ENCODE measurements around the gene CTRB1.

DNA sequence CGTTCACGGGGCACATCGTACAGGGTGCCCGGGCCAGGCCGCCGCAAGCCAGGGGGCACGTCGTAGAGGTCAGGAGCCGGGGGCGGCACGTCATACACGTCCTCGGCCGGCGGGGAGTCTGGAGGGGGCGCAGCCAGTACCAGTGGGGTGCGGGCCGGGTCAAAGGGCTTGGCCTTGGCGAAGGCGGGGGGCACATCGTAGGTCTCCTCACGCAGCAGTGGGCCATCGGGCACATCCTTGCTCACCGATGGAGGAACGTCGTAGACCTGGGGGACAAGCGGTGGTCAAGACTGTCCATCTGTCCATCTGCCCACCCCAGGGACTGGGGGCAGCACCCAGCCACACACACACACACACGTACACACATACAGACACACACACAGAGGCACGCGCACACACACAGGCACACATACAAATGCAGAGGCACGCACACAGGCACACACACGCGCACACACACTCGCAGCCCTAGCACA is 17.0 kb downstream of the CTRB1 start:
- TF ChIP-seq, protein P1, sequence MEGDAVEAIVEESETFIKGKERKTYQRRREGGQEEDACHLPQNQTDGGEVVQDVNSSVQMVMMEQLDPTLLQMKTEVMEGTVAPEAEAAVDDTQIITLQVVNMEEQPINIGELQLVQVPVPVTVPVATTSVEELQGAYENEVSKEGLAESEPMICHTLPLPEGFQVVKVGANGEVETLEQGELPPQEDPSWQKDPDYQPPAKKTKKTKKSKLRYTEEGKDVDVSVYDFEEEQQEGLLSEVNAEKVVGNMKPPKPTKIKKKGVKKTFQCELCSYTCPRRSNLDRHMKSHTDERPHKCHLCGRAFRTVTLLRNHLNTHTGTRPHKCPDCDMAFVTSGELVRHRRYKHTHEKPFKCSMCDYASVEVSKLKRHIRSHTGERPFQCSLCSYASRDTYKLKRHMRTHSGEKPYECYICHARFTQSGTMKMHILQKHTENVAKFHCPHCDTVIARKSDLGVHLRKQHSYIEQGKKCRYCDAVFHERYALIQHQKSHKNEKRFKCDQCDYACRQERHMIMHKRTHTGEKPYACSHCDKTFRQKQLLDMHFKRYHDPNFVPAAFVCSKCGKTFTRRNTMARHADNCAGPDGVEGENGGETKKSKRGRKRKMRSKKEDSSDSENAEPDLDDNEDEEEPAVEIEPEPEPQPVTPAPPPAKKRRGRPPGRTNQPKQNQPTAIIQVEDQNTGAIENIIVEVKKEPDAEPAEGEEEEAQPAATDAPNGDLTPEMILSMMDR (IDR thresholded peaks at IDR 0.05 in 2 of 3, conservative IDR thresholded peaks at IDR 0.05 in 1 of 3; ENCODE audit: borderline replicate concordance in 1 of 3, insufficient read depth in 1 of 3, low read depth in 2 of 3, low read length in 2 of 3): no peak
- TF ChIP-seq POLR2AphosphoS5 (IDR thresholded peaks at IDR 0.05; ENCODE audit: low read depth, low read length) (no peak), SIN3A (IDR thresholded peaks at IDR 0.05; ENCODE audit: low read depth) (no peak), TCF7L2 (IDR thresholded peaks at IDR 0.05; ENCODE audit: borderline replicate concordance, extremely low read depth, insufficient read depth, insufficient read length) (no peak), EZH2 (IDR thresholded peaks at IDR 0.05) (no peak), YY1 (IDR thresholded peaks at IDR 0.05; ENCODE audit: extremely low read depth, insufficient replicate concordance, low read depth, low read length) (no peak), ZNF274 (IDR thresholded peaks at IDR 0.05; ENCODE audit: low read depth, low read length) (no peak), POLR2A (IDR thresholded peaks at IDR 0.05; ENCODE audit: borderline replicate concordance, extremely low read depth, insufficient read depth, insufficient read length) (no peak)
- TF ChIP-seq, protein P2, sequence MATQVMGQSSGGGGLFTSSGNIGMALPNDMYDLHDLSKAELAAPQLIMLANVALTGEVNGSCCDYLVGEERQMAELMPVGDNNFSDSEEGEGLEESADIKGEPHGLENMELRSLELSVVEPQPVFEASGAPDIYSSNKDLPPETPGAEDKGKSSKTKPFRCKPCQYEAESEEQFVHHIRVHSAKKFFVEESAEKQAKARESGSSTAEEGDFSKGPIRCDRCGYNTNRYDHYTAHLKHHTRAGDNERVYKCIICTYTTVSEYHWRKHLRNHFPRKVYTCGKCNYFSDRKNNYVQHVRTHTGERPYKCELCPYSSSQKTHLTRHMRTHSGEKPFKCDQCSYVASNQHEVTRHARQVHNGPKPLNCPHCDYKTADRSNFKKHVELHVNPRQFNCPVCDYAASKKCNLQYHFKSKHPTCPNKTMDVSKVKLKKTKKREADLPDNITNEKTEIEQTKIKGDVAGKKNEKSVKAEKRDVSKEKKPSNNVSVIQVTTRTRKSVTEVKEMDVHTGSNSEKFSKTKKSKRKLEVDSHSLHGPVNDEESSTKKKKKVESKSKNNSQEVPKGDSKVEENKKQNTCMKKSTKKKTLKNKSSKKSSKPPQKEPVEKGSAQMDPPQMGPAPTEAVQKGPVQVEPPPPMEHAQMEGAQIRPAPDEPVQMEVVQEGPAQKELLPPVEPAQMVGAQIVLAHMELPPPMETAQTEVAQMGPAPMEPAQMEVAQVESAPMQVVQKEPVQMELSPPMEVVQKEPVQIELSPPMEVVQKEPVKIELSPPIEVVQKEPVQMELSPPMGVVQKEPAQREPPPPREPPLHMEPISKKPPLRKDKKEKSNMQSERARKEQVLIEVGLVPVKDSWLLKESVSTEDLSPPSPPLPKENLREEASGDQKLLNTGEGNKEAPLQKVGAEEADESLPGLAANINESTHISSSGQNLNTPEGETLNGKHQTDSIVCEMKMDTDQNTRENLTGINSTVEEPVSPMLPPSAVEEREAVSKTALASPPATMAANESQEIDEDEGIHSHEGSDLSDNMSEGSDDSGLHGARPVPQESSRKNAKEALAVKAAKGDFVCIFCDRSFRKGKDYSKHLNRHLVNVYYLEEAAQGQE (IDR thresholded peaks at IDR 0.05; ENCODE audit: low read depth): no peak
- TF ChIP-seq, protein P3, sequence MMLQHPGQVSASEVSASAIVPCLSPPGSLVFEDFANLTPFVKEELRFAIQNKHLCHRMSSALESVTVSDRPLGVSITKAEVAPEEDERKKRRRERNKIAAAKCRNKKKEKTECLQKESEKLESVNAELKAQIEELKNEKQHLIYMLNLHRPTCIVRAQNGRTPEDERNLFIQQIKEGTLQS (IDR thresholded peaks at IDR 0.05): no peak
